Hippocampal formation (tissue), 2 donors: Measurements from ENCODE around the gene STOML1.

Experiments used
- DNase-seq, 2 donors: peaks; one replicate each; lab custom pipeline; 2025; lab: John Stamatoyannopoulos, UW

The STOML1 gene

GRCh38 chr15:73930371-73930770, 61.7 kb downstream of the STOML1 start:
- no peak for DNase-seq

GRCh38 chr15:73928971-73929627, 63.0 kb downstream of the STOML1 start:
- DNase-seq, result no peak
